Body of pancreas (tissue), 4 donors: ENCODE results near the gene SMG7.

Experiments used
- POLR2A ChIP-seq, 3 donors: fragments of 450-650 bp; IDR thresholded peaks; one replicate each; pipeline ENCODE4 v1.6.1; 2016; ENCODE audit warnings: antibody characterized with exemption in 3 of 3, mild to moderate bottlenecking in 2 of 3
- TF ChIP-seq, protein P1 (sequence below), 7 experiments: fragments of 450-650 bp in 4 of 7; fragments of 200-600 bp in 3 of 7; sonication (generic) in 3 of 7; IDR thresholded peaks; one replicate each; pipeline ENCODE4 v1.5.1; 2016 to 2019; ENCODE audit warnings: antibody characterized with exemption in 7 of 7

DNA sequence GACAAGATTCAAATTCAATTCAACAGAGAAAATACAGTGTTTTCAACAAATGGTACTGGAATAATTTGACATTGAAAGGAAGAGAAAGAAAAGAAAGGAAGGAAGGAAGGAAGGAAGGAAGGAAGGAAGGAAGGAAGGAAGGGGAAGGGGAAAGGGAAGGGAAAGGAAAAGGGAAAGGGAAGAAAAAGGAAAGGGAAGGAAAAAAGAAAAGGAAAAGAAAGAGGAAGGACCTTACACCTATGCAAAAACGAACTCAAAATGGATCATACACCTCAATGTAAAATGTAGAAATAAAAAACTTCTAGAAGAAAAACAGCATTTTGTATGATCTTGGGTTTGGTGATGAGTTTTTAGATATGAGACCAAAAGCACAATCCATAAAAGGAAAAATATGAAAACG lies 34.2 kb upstream of the SMG7 start:
- TF ChIP-seq, protein P1, sequence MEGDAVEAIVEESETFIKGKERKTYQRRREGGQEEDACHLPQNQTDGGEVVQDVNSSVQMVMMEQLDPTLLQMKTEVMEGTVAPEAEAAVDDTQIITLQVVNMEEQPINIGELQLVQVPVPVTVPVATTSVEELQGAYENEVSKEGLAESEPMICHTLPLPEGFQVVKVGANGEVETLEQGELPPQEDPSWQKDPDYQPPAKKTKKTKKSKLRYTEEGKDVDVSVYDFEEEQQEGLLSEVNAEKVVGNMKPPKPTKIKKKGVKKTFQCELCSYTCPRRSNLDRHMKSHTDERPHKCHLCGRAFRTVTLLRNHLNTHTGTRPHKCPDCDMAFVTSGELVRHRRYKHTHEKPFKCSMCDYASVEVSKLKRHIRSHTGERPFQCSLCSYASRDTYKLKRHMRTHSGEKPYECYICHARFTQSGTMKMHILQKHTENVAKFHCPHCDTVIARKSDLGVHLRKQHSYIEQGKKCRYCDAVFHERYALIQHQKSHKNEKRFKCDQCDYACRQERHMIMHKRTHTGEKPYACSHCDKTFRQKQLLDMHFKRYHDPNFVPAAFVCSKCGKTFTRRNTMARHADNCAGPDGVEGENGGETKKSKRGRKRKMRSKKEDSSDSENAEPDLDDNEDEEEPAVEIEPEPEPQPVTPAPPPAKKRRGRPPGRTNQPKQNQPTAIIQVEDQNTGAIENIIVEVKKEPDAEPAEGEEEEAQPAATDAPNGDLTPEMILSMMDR (IDR thresholded peaks at IDR 0.05), result no peak
- TF ChIP-seq POLR2A (IDR thresholded peaks at IDR 0.05), result no peak
